Upper lobe of right lung (tissue), 1 donor: ENCODE results near the gene APOB. TPM values are rescaled to one million over a fixed set of nuclear protein-coding genes. Genes with fewer than 3 reads are reported as not detected.

Source experiments
- ATAC-seq: fragments of 200-7000 bp; cut with Tn5 transposase; one replicate; pipeline ENCODE4 v1.9.1; 2020; ENCODE audit warnings: mild to moderate bottlenecking, moderate library complexity
- DNase-seq: peaks from one replicate; pipeline ENCODE4 v3.0.0-alpha.2; 2020
- H3K27ac ChIP-seq: fragments of 200-600 bp; one replicate; pipeline ENCODE4 v1.8.0; 2022
- H3K27me3 ChIP-seq: fragments of 200-600 bp; one replicate; pipeline ENCODE4 v1.8.0; 2022; ENCODE audit warnings: mild to moderate bottlenecking
- H3K36me3 ChIP-seq: fragments of 200-600 bp; one replicate; pipeline ENCODE4 v1.8.0; 2022
- H3K4me1 ChIP-seq: fragments of 200-600 bp; one replicate; pipeline ENCODE4 v1.8.0; 2022
- H3K4me3 ChIP-seq: fragments of 200-600 bp; one replicate; pipeline ENCODE4 v1.8.0; 2022; ENCODE audit warnings: mild to moderate bottlenecking
- H3K9me3 ChIP-seq: fragments of 200-600 bp; one replicate; pipeline ENCODE4 v1.8.0; 2022
- CTCF ChIP-seq: fragments of 200-600 bp; IDR thresholded peaks from one replicate; pipeline ENCODE4 v1.8.0; 2022; ENCODE audit warnings: antibody characterized with exemption
- intact Hi-C: fragments of 100-400 bp; cut with DNase I; formaldehyde crosslinking; loops from one replicate; pipeline ENCODE4 v1.11.0; 2022
- total RNA-seq: library from RNA; stranded (reverse); fragmentation: NEBNext Ultra II Directional; extraction: Animal tissue kit (Norgen Biotek cat#: 25700); gene quantifications from one replicate; pipeline ENCODE4 v1.2.1, GENCODE V29; 2021
- donor health status: DM: no; HTN: yes; CAD: no; lungs with severe emphysema.

APOB gene
- total RNA-seq, 1 donor from 2014 or later = 0.49 TPM

GRCh38 chr2:21022792-21023367, 21.0 kb downstream of the APOB start:
- Histone ChIP-seq H3K4me3 (no peak overlapping the region), H3K4me1 (no peaks in the 10 kb centered on the region), H3K27me3 (no peaks in the 10 kb centered on the region), H3K9me3 (no peaks in the 10 kb centered on the region), H3K27ac (no peak overlapping the region), H3K36me3 (no peaks in the 10 kb centered on the region)
- intact Hi-C loops = no loop called here
- ATAC-seq = no peak
- no peak for TF ChIP-seq CTCF
- no peak for DNase-seq

- Histone ChIP-seq H3K4me1 (no peaks in the 10 kb centered on the region), H3K27me3 (no peaks in the 10 kb centered on the region), H3K9me3 (no peaks in the 10 kb centered on the region), H3K36me3 (no peaks in the 10 kb centered on the region), H3K27ac (no peak overlapping the region), H3K4me3 (no peak overlapping the region)
- intact Hi-C loops = no loop called here
- DNase-seq (no peak), ATAC-seq (no peak)
- no peak for TF ChIP-seq CTCF
Measured at GRCh38 chr2:21021430-21021829, 22.4 kb downstream of the APOB start.

GRCh38 chr2:21020668-21021288, 23.1 kb downstream of the APOB start:
- intact Hi-C loops = no loop called here
- Histone ChIP-seq H3K4me1 (no peaks in the 10 kb centered on the region), H3K27ac (no peak overlapping the region), H3K4me3 (no peak overlapping the region), H3K9me3 (no peaks in the 10 kb centered on the region), H3K27me3 (no peaks in the 10 kb centered on the region), H3K36me3 (no peaks in the 10 kb centered on the region)
- no peak for ATAC-seq
- TF ChIP-seq CTCF = no peak
- DNase-seq = no peak

- Histone ChIP-seq H3K27me3 (no peaks in the 10 kb centered on the region), H3K4me3 (no peak overlapping the region), H3K27ac (no peak overlapping the region), H3K36me3 (no peaks in the 10 kb centered on the region), H3K4me1 (no peaks in the 10 kb centered on the region), H3K9me3 (no peaks in the 10 kb centered on the region)
- ATAC-seq = no peak
- no peak for DNase-seq
- no peak for TF ChIP-seq CTCF
- intact Hi-C loops = no loop called here
Measured at GRCh38 chr2:21020031-21020667, 23.7 kb downstream of the APOB start.

- no peaks in the 10 kb centered on the region for H3K36me3 ChIP-seq
- intact Hi-C loops = no loop called here
- no peak overlapping the region for H3K27ac ChIP-seq
- ATAC-seq = no peak
- no peaks in the 10 kb centered on the region for H3K4me1 ChIP-seq
- no peaks in the 10 kb centered on the region for H3K27me3 ChIP-seq
- no peak for TF ChIP-seq CTCF
- H3K4me3 ChIP-seq = no peak overlapping the region
- DNase-seq = no peak
- no peaks in the 10 kb centered on the region for H3K9me3 ChIP-seq
Measured at GRCh38 chr2:21019678-21020021, 24.2 kb downstream of the APOB start.
